Measurements from ENCODE around the gene SRPRA.

SRPRA gene

DNA sequence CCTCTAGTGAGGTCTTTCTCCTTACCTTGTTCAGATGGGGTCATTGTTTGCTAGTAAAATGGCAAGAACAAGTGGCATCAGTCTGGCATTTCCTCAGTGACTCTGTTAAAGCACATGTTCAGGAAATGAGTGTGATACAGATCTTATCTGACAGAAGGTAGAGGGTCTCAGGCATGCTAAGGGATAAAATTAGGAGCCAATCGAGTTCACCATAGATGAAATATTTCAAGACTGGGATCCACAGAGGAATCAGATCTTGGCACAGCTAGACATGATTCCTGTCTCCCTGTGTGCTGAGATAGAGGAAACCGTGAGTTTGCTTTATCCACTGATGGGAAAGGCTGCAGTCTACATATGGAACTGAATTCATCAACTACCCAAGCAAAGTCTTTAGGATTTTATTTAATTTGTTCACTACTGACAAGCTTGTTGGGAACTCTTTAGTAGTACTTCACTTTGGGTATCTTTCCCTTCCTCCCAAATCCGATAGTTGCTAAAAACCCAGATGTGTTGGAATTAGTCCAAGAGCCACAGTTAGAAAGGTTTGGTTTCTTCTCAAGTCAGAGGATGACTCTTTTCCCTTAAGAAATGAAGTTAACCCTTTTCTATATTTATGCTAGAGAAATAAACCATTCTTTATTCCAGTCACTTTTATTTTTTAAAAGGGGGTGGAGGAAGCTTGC is 38.7 kb downstream of the SRPRA start:
- no peak for DNase-seq

- DNase-seq, result no peak
These were observed 42.2 kb downstream of the SRPRA start for GRCh38 chr11:126226334-126227084.

DNA sequence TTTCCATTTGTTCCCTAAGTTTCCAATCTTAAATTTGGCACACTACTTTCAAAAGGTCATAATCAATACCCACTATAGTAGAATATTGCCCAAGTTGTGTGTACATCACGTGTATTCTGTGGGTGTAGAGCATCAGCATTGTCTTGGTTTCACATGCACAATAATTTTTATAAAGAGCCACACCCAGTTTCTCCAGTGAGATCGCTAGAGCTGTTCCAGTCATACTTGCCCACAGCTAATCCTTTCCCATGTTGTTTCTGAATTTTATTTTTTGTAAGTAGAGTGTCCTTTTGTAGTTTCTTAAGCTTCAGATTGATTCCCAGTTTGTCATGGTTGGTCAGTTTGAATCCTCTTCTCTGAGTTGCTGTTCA is 43.4 kb downstream of the SRPRA start:
- no peak for DNase-seq

GRCh38 chr11:126224647-126225294 is 43.9 kb downstream of the SRPRA start:
- DNase-seq, result no peak

- no peak for DNase-seq
These were observed 49.1 kb downstream of the SRPRA start for GRCh38 chr11:126219547-126219946.

- DNase-seq, result no peak
These were observed 51.2 kb downstream of the SRPRA start for GRCh38 chr11:126217491-126217890.

DNA sequence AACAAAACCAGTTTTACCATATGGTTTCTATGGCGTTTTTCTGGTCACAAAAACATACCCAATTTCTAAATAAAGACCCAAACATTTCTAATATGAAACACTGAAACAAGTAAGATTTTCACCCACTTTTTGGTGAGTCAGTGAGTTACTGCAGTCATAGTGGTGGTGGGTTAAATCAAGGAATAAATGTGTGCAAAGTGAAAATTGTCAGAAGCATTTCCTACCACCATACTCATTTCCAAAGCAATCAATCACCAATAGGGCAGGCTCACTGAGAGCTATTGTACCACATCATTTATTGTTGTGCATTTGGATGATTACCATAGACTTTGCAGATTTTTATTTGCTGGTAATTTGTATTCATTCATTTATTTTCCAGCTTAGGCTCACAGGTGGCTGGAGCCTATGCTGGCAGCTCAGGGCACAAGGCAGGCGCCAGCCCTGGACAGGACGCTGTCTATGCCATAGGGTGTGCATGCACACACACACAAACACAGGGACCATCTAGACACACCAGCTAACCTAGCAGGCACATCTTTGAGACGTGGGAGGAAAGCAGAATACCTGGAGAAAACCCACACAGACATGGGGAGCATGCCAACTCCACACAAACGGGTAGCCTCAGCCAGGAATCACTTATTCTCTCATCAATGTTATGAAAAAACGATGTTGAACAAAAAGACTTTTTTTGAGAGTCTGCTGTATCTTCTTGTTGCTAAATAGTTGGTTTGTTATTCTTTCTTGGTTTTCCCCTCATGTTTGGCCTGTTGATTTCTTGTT is 52.0 kb downstream of the SRPRA start:
- no peak for DNase-seq

DNA sequence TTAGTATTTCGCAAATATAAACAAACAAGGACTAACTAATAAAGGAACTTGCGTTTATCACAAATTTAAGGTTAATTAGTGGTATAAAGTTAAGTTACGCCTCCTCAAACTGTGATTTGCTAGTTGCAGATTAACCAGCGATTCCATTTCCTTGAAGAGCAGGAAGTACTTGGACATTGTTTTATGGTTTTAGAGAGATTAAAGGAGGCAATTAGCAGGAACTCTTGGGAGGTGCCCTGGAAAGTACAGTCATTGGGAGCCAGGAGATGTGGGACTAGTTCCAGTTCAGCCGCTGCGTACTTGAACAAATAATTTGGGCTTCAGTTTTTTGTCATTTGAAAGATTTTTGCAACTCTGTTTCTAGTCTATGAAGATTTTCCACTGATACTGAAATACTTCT is 53.9 kb downstream of the SRPRA start:
- no peak for DNase-seq

- DNase-seq, result no peak
These were observed 54.3 kb downstream of the SRPRA start for GRCh38 chr11:126214441-126214840.
